Islet of Langerhans (tissue), 1 donor: Measurements from ENCODE around the gene EXOC3.

Experiments used
- FAIRE-seq: peaks from one replicate; lab custom pipeline; 2011; peaks lifted over from hg19 to GRCh38; lab: Jason Lieb, UNC

Gene EXOC3

DNA sequence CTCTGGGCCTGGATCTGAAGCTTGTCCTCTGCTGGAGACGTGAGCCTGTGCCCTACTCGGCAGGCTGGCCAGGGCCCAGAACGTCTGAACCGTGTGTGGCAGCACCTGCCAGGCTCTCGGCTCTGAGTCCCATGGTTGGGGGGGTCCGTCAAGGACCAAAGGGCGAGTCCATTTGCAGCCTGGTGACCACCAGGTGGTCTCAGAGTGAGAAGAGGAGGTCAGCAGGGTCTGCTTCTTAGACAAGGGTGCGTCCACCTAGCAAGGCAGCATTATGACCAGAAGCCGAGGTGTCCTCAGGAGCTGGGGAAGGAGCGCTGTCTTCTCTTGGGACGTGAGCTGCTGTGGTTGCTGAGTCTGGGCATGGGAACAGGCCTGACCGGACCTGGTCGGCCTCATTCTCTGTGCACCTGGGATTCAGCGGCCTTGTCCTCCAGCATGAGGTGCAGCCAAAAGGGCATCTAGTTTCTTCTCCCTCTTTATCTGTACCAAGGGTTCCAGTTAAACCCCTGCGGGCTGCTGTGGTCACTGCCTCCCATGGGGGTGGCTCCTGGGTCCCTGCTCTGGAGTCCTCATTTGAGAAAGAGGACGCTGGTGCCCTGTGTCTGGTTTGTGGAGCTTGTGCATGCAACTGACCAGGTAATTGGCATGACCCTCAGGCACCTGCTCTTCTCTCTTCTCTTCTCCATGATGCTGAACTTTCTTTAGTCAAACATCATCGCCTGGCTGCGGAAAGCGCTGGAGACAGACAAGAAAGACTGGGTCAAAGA lies 14.4 kb downstream of the EXOC3 start:
- no peak for FAIRE-seq

DNA sequence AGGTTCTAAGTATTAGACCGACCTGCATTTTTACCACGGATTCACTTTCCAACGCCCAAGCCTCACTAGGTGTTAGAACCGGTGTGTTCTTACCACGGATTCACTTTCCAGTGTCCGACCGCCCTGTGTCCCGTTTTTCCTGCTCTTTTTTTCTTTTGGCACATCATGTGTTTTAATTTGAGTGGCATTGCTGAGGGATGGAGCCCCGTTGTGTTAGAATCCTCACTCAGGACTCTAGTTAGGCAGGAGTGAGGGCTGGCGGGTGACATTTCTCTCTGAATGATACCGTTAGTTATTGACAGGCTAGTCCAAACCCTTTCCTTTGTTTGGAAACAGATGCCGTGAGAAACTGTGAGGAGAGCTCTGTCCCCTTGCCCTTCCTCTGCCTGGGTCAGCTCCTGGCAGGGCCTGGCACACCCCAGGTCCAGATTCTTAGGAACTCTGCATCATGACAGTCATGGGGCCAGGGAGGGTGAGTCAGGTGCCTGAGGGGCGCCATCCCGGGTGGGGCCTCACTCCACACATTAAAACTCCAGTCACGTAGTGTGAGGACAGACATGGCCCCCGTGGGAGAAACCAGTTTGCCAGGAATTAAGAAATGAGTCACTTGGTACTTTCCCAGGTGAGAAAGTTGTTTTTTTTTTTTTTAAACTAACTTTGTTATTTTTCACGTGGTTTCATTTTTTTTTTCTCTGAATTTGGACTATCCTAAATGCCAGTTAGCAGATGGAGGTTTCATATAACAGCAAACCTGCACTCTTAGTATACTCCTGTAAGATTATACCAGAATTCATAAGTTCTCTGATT lies 15.8 kb downstream of the EXOC3 start:
- FAIRE-seq: no peak

DNA sequence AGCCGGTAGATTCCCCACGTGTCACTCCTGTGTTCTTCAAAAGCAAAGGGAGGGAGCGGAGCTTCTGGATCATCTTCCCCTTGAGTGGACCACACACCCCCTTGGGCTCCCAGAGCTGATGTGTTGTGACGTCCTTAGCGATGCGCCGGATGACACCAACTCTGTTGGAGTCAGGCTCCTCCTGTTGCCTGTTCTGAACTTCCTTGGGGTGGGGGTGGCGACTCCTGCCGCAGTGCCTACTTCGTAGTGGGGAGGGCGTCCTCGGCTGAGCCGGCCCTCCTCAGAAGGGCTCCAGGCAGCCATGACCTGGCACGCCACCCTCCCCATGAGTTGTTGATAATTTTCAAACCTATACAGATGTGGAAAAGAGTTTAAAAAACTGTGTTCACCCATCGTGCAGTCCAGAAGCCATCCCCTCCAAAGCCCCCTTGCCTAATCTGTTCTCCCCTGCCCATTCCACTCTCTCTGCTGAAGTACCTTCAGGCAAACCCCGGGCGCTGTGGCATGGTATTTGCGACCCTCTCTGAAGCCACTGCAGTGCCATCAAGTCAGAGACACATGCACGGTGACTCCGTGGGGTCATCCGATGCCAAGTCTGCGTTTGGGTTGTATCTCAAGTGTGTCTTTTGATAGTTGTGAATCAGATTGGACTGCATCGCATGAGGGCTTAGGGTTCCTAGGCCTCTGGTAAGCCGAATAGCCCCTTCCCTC lies 16.7 kb downstream of the EXOC3 start:
- no peak for FAIRE-seq

DNA sequence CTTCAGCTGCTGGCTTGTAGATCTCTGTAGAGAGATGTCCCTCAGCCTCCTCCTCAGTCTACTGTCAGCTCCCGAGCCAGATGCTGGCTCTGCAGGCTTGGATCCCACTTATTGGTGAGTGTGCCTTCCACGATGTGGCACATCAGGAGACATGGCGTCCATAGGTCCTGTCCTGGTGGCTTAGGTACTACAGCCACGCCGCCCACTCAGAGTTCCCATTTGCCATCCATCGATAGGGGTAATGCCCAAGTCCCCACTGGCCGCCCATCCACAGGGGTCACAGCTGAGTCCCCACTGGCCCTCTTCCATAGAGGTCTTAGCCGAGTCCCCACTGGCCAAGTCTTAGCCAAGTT lies 17.3 kb downstream of the EXOC3 start:
- FAIRE-seq: no peak

DNA sequence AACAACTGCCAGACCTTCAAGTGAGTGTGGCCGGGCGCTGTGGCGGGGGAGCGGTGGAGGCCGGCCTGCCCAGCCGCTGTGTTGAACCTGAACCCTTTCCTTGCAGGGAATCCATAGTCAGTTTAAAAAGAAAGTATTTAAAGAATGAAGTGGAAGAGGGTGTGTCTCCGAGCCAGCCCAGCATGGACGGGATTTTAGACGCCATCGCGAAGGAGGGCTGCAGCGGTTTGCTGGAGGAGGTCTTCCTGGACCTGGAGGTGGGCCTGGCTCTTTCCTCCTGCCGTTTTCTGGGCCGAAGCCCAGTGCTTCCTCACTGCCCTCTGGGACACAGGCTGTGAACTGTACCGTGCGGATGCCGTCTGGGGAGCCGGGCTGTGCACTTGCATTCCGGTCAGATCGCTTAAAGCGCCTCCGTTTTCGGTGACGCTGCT lies 19.1 kb downstream of the EXOC3 start:
- FAIRE-seq: no peak

DNA sequence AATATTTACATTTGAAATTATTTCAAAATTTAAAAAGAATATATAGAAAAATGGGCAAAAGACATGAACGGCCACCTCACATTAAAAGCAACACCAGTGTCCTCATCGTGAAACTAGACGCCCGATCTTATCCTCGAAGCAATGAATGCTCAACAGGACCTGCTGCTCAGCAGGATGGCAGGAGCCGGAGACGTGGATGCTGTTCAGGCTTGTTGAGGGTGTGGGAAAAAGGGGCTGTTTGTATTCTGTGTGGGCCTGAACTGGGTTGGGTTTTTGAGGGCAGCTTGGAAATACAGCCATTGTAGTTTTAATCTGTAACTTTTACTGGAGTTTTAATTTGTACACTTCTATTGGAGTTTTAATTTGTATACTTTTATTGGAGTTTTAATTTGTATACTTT lies 20.3 kb downstream of the EXOC3 start:
- no peak for FAIRE-seq

DNA sequence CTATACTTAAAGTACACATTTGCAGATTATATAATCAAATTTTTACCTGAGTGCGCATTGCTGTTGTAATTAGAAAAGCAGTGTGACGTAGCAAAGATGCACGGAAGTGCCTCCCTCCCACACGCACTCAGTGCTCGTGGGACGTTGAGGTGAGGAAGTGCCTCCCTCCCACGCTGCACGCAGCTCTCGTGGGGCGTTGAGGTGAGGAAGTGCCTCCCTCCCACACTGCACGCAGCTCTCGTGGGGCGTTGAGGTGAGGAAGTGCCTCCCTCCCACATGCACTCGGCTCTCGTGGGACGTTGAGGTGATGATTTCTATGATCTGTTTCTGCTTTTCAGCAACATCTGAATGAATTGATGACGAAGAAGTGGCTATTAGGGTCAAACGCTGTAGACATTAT lies 21.0 kb downstream of the EXOC3 start:
- no peak for FAIRE-seq

DNA sequence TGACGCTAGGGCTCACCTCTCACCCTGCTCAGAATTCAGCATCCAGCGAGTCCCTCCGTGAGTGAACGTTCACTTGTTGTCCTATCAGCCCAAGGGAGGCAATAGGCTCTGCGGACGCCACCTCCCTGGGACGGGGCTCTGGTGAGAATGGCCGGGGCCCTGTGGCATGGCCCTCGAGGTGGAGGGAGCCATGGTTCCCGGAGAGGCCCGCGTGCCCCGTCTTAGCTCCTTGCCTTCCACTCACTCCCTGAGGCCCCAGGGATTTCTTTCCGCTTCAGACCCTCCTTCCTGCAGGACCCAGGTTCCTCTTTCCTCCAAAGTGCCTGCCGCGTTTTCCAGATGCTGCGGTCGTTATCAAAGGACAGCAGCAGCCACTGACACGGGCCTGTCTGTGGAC lies 21.5 kb downstream of the EXOC3 start:
- FAIRE-seq: no peak

DNA sequence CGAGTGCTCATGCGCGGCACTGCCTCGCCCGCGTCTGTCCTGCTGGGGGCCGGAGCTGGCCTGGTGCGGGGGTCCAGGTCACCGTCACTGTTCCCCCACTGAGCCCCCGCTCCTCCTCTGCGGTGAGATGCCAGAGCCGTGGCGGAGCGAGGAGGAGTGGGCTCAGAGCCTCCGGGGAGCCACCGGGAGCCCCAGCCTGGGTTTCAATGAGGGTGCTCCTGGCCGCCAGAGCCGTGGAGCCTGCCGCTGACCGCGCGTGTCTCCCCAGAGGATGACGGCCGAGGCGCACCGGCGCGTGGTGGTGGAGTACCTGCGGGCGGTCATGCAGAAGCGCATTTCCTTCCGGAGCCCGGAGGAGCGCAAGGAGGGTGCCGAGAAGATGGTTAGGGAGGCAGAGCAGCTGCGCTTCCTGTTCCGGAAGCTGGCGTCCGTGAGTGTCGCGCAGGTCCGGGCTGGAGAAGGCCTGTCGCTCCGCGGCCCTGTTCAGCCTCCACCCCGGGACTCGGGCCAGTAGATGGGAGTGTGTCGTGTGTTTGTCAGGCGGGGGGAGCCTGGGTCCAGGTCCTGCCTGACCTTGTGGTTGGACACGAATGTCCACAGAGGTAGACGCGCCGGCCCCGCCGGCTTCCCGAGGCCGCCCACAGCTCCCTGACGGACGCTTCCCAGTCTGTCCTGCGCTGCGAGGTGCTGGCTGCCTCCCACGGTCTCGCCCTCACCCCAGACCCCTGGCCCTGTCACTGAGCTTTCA lies 22.0 kb downstream of the EXOC3 start:
- no peak for FAIRE-seq

DNA sequence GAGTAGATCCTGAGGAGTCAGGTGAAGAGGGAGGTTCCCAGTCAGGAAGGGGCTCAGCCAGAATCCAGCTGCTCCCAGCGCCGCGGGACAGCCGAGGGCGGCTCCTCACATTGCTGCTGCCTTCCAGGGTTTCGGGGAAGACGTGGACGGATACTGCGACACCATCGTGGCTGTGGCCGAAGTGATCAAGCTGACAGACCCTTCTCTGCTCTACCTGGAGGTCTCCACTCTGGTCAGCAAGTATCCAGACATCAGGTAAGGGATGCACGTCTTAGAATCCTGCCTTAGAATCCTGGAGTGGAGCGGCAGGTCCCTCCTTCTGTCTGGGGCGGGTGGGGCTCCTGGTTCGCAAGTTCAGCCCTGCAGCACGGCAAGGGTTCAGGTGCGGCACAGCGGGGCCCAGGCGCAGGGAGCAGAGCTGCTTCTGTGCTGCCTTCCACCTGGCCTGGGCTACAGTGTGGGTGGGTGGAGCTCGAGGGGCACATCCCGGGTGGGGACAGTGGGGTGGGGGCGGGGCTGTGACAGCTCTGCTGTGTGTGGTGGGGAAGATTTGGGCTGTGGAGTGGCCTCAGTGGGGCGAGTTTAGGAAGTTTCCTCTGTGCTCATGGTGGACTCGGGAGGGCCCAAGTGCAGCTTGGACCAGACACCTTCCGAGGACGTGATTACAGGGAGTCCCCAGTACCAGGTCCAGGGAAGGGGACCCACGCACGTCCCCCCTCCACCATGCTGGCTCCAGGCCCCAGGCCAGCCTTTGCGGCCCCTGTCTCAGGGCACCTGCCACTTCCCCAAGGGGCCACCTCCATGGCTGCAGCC lies 22.8 kb downstream of the EXOC3 start:
- FAIRE-seq: no peak

DNA sequence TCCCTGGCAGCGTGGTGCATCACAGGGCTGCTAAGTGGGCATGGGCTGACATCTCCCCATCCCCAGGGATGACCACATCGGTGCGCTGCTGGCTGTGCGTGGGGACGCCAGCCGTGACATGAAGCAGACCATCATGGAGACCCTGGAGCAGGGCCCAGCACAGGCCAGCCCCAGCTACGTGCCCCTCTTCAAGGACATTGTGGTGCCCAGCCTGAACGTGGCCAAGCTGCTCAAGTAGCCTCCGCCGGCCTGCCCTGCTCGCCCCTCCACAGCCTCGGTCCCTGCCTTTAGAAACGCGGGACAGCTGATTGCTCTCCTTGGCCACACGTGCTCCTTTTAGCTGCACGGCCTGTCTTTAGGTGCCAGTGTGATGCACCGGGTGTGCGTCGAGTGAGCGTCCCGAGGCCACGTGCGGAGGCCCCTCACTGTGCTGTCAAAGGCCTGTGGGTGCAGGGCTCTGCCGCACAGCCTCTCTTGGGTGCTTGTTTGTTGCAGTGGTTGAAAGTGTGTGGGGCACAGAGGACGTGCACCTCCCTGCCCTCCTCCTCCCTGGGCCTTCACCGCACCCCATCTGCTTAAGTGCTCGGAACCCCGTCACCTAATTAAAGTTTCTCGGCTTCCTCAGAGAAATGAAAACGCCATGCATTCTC lies 23.8 kb downstream of the EXOC3 start:
- FAIRE-seq: no peak

DNA sequence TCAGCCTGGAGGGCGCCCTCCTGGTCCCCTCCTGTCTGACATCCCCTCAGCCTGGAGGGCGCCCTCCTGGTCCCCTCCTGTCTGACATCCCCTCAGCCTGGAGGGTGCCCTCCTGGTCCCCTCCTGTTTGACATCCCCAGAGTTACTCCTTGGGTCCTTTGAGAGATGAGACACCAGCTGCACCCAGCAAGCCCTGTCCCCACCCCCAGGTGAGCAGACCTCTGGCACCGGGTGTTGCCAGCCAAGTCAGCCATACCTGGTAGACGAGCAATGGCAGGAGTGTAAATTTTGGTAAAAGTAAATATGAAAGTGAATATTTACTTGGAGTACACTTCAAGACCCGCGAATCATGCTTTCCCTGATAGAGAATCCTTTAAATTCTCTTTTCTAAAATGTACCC lies 25.4 kb downstream of the EXOC3 start:
- no peak for FAIRE-seq

DNA sequence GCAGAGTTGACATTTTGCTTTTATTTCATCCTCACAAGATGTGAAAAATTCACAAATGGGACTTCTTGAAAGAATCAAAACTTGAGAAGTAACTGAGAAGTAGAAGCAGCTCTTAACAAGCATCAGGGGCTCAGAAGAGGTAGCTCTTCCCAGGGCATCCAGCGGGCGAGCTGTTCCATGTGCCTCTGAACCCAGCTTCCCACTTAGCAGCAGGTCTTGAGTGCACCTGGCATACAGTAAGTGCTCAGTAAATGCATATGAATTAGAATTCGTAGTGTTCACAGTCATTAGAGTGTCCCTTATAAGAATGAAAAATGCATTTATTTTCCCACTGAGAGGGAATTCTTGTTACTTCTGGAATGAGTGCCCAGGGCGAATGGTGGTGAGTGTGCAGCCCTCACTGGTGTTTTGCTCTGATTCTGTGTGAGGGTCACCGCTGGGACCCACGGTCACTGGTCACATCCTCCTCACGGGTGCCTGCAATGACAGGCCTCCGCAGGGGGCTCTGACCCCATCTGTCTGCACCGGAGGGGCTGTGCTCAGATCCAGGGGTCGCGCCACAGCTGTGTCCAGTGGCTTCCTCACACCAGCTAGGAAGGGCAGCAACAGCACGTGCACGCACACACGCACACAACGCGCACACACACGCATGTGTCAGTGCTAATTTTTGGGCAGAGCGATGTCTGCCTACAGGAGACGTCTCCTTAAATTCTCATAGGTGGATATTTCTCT lies 26.9 kb downstream of the EXOC3 start:
- FAIRE-seq: no peak

DNA sequence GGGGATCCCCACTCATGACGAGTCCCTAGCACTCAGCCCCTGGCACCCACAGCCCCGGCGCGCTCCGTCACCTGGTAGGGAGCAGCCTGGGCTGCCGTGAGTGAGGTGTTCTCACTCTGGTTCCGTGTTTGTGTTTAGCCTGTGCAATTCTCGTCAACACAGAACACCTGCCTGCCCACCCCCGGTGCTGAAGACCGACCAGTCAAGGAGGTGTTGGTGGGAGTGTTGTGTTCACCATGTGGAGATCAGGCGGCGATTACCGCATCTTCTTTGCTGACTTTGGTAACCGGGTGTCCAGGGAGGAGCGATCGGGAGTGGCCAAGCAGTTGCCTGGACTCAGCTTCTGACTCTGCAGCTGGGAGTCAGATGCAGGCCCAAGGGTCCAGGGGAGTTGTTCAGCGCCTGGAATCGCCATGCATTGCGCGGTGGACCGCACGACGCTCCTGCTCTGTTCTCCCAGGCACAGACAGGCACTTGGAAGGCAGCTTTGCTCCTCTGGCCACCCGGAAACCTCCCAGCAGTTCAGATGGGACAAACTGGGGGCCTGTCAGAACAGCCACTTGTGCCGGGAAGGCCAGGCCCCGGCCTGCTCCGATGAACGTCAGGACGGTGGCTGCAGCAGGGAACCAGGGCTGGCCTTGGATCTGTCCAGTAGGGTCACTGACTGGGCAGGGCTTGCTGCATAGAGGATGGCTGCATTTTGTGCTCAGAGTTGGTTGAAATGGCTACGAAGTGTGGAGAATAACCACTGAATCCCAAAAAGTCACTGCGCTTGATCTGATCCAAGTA lies 28.2 kb downstream of the EXOC3 start:
- no peak for FAIRE-seq

DNA sequence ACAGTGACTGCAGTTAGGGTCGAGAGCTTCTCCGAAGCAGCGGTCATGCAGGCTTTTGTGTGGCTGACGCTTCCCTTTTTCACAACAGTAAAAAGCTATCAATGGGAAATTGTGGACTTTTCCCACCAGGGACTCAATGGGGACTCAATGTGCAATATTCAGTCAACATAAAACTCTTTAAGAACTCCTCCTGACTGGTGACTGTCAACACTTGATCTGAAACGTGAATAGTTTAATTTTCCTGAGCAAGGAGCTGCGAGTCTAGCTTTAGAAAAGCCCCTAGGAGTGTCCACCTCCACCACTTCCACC lies 28.7 kb downstream of the EXOC3 start:
- no peak for FAIRE-seq

DNA sequence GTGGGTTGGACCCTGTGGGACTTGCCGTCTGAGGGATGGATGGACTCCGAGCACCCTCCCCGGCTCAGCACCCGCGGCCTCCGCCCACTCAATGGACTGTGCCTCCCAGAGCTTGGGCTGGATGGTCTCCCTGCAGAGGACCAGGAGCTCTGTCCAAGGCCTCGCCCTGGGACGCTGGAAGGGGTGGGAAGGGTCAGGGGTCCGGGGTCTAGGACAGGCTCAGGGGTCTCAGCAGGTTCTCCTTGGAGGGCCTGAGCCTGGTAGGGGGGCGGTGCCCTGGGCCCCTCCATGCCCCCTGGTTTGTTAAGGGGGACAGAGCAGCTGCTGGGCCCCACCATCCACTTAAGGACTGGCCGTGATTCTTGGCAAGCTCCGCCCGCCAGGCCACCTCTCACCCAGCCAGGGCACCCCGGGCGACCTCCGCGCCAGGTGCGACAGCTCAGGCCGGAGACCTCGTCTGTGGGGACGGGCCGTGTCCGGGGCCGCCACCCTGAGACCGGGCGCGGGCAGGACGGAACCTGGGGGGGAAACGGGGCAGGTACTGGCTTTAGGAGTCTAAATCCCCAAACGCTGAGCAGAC lies 29.2 kb downstream of the EXOC3 start:
- no peak for FAIRE-seq

DNA sequence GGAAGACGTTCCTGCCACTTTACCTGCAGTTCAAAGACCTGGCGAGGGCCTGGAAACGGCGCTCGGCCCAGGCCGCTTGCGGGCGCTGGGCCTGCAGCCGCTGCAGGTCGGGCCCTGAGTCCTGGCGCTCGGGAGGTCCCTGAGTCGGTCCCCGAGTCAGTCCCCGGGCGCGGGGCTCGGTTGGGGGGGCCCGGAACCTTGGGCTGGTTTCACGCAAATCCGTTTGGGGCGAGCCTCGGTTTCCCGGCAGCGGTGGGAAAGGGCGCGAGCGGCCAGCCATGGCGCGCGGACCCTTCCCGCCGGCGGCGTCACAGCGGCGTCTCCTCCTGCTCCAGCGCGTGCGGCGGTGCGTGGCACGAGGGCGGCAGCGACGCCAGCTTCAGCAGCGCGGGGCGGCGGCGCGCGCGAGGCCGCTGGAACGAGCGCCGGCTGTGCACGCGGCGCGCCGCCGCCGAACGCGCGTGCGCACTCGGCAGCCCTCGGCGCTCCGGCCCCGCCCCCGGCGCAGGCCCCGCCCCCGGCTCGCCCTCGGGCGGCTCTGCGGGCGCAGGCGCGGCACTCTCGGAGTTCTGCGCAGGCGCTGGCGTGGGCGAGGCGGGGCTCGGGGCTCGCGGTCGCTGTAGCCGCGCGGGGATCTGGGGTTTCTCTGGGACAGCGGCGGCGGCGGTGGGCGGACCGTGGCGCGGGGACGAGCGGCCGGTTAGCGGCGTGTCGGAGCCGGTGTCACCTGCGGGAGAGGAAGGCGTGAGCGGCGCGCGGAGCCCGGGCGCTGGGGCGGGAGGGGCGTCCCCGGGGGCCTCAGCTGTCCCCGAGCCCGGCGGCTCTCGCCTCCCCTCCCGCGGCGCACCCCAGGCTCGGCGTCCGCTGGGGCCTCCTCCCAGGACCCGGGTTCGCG lies 29.9 kb downstream of the EXOC3 start:
- FAIRE-seq: no peak

DNA sequence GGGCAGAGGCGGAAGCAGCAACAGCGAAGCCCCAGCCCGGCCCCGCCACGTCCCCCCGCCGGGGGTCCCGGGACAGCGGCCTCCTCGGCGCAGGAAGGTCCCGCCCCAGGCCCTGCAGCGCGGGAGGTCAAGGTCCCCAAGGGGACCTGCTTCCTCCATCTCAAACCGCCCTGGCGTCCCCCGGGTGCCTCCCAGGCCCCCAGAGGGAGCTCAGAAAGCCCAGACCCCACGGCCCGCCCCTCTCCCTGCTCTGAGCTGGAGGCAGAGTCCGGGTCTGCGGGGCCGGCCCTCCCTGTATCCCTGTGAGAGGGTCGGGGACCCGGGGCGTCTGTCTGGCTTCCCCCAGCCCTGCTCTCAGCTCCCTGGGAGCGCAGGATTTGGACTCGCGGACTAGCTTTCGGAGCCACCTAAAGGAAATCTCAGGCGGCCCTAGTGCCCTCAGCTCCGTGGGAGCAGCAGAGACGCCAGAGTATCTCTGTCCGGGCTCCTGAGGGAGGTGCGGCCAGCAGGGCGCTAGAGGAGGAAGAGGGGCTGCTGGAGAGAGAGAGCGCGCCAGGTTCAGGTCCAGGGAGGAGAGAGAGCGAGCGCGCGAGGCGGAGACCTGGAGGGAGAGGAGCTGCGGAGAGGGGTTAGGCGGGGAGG lies 30.7 kb downstream of the EXOC3 start:
- FAIRE-seq: no peak
